Tibial artery (tissue), 4 donors: ENCODE data around the gene NFKBIZ.

Experiments used
- DNase-seq, 2 donors: peaks; one replicate each; pipeline ENCODE4 v3.0.0-alpha.2; 2019
- H3K27ac ChIP-seq, 2 donors: fragments of 200-600 bp; sonication (generic) in 1 of 2; 1 replicate in 1 of 2; 2 replicates in 1 of 2; pipeline ENCODE4 v1.5.1; 2018 to 2019; ENCODE audit warnings: mild to moderate bottlenecking in 1 of 2
- H3K27me3 ChIP-seq, 2 donors: fragments of 200-600 bp; sonication (generic) in 1 of 2; one replicate each; pipeline versions ENCODE4 v1.5.1 to v1.6.0; 2016 to 2019
- H3K36me3 ChIP-seq, 3 donors: fragments of 200-600 bp; sonication (generic) in 2 of 3; one replicate each; pipeline ENCODE4 v1.5.1; 2016 to 2019; ENCODE audit warnings: mild to moderate bottlenecking in 2 of 3
- H3K4me1 ChIP-seq, 4 donors: fragments of 200-600 bp; sonication (generic) in 2 of 4; 1 replicate in 3 of 4; 2 replicates in 1 of 4; pipeline ENCODE4 v1.5.1; 2016 to 2019
- H3K4me3 ChIP-seq, 2 donors: fragments of 200-600 bp; sonication (generic) in 1 of 2; 1 replicate in 1 of 2; 2 replicates in 1 of 2; pipeline ENCODE4 v1.5.1; 2018 to 2019; ENCODE audit warnings: mild to moderate bottlenecking in 2 of 2
- H3K9me3 ChIP-seq, 3 donors: fragments of 200-600 bp; sonication (generic) in 1 of 3; one replicate each; pipeline ENCODE4 v1.5.1; 2016 to 2019
- intact Hi-C: fragments of 100-400 bp; cut with DNase I; formaldehyde crosslinking; loops from one replicate; pipeline ENCODE4 v1.15.0; 2023; ENCODE audit warnings: low total_unique reads
- TF ChIP-seq, protein P1 (sequence below), 2 experiments: fragments of 200-600 bp in 1 of 2; fragments of 450-650 bp in 1 of 2; IDR thresholded peaks; one replicate each; pipeline ENCODE4 v1.5.1; 2017 to 2019; ENCODE audit warnings: antibody characterized with exemption in 2 of 2, mild to moderate bottlenecking in 1 of 2, moderate library complexity in 1 of 2

Gene NFKBIZ

GRCh38 chr3:101848754-101849713 lies at the start of gene NFKBIZ:
NFKBIZ (plus strand) TSS chr3:101849514; CDS start chr3:101849629, 115 bp downstream.
- intact Hi-C loops, result no loop called here
- Histone ChIP-seq H3K9me3 (no peaks in the 10 kb centered on the region), H3K27me3 (no peaks in the 10 kb centered on the region), H3K27ac (peak within 1 kb of the TSS; percentile 100), H3K4me1 (peaks cover 0 to 35% (median 23%) of the 10 kb centered on the region in 4 donors), H3K36me3 (peaks cover 25 to 41% (median 25%) of the 10 kb centered on the region in 3 donors), H3K4me3 (peak within 1 kb of the TSS; percentile 95 to 99)
- DNase-seq, result peak; percentile 94 to 98
- TF ChIP-seq, protein P1, sequence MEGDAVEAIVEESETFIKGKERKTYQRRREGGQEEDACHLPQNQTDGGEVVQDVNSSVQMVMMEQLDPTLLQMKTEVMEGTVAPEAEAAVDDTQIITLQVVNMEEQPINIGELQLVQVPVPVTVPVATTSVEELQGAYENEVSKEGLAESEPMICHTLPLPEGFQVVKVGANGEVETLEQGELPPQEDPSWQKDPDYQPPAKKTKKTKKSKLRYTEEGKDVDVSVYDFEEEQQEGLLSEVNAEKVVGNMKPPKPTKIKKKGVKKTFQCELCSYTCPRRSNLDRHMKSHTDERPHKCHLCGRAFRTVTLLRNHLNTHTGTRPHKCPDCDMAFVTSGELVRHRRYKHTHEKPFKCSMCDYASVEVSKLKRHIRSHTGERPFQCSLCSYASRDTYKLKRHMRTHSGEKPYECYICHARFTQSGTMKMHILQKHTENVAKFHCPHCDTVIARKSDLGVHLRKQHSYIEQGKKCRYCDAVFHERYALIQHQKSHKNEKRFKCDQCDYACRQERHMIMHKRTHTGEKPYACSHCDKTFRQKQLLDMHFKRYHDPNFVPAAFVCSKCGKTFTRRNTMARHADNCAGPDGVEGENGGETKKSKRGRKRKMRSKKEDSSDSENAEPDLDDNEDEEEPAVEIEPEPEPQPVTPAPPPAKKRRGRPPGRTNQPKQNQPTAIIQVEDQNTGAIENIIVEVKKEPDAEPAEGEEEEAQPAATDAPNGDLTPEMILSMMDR (IDR thresholded peaks at IDR 0.05), result no peak

DNA sequence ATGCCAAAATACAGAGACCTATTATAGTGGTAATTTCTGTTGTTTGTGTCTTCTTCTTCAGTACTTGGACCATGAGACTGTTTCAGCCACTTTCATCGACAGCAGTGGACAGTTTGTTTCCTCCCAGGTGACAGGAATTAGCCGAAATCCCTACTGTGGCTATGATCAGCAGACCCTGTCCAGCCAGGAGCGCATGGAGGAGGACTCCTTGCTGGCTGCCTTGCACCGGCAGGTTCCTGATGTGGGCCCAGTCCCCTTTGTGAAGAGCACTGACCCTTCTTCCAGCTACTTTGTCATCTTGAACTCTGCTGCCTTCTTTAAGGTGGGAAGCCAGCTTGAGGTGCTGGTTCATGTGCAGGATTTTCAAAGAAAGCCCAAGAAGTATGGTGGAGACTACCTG lies 48.1 kb upstream of the NFKBIZ start:
- no peaks in the 10 kb centered on the region for H3K9me3 ChIP-seq
- TF ChIP-seq, protein P1 (IDR thresholded peaks at IDR 0.05), result no peak
- peaks cover 14 to 29% (median 28%) of the 10 kb centered on the region in 3 donors for H3K36me3 ChIP-seq
- H3K27ac ChIP-seq, result no peak overlapping the region
- H3K27me3 ChIP-seq, result no peaks in the 10 kb centered on the region
- DNase-seq, result no peak
- H3K4me1 ChIP-seq, result peaks cover 0 to 5% (median 0%) of the 10 kb centered on the region in 4 donors
- H3K4me3 ChIP-seq, result no peak overlapping the region
- intact Hi-C loops, result loop anchor here (10.0 kb wide), 1 partner anchor 734 kb away; no protein-coding TSS in a partner anchor

GRCh38 chr3:101802179-101802578 lies 47.1 kb upstream of the NFKBIZ start:
- Histone ChIP-seq H3K4me3 (no peak overlapping the region), H3K27me3 (no peaks in the 10 kb centered on the region), H3K36me3 (peaks cover 11 to 27% (median 21%) of the 10 kb centered on the region in 3 donors), H3K4me1 (peaks cover 0 to 5% (median 0%) of the 10 kb centered on the region in 4 donors), H3K9me3 (no peaks in the 10 kb centered on the region), H3K27ac (no peak overlapping the region)
- DNase-seq, result no peak
- TF ChIP-seq, protein P1 (IDR thresholded peaks at IDR 0.05), result no peak
- intact Hi-C loops, result loop anchor here (10.0 kb wide), 1 partner anchor 733 kb away; no protein-coding TSS in a partner anchor

GRCh38 chr3:101803173-101803782 lies 46.0 kb upstream of the NFKBIZ start:
- peaks cover 0 to 5% (median 0%) of the 10 kb centered on the region in 4 donors for H3K4me1 ChIP-seq
- H3K9me3 ChIP-seq, result no peaks in the 10 kb centered on the region
- H3K27me3 ChIP-seq, result no peaks in the 10 kb centered on the region
- H3K4me3 ChIP-seq, result no peak overlapping the region
- DNase-seq, result no peak
- H3K27ac ChIP-seq, result no peak overlapping the region
- TF ChIP-seq, protein P1 (IDR thresholded peaks at IDR 0.05), result peak; percentile 82 to 85
- intact Hi-C loops, result loop anchor here (10.0 kb wide), 1 partner anchor 732 kb away; no protein-coding TSS in a partner anchor
- peaks cover 11 to 27% (median 24%) of the 10 kb centered on the region in 3 donors for H3K36me3 ChIP-seq

DNA sequence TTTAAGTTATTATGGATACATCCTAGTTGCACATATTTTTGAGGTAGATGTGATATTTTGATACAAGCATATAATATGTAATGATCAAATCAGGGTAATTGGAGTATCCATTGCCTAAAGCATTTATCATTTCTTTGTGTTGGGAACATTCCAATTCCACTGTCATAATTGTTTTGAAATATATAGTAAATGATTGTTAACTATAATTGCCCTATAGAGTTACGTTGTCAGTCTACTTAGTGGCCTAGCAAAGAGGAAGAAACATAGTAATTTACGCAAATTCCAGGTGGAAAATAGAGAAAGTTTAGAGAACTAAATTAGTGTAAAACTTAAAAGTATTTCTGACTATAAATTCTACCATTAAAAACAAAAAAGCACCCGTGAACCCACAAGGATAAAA lies 45.4 kb upstream of the NFKBIZ start:
- Histone ChIP-seq H3K4me1 (peaks cover 0 to 6% (median 0%) of the 10 kb centered on the region in 4 donors), H3K4me3 (no peak overlapping the region), H3K27ac (no peak overlapping the region), H3K9me3 (no peaks in the 10 kb centered on the region), H3K36me3 (peaks cover 11 to 24% (median 19%) of the 10 kb centered on the region in 3 donors), H3K27me3 (no peaks in the 10 kb centered on the region)
- TF ChIP-seq, protein P1 (IDR thresholded peaks at IDR 0.05), result no peak
- no peak for DNase-seq
- intact Hi-C loops, result loop anchor here (10.0 kb wide), 1 partner anchor 731 kb away; no protein-coding TSS in a partner anchor
